DND-41 (cell line): Measurements from ENCODE around the gene PALM.

Experiments
- ATAC-seq: fragments of 200-7000 bp; cut with Tn5 transposase; 3 replicates; pipeline ENCODE4 v1.9.1; 2021; ENCODE audit warnings: low read depth; ENCODE audit not compliant: insufficient read depth
- DNase-seq: peaks from one replicate; pipeline ENCODE4 v3.0.0-alpha.2; 2020
- H2AFZ ChIP-seq: 2 replicates; pipeline ENCODE4 v1.6.0; 2012; ENCODE audit warnings: low read depth, low read length
- H3K27ac ChIP-seq: 2 replicates; pipeline ENCODE4 v1.5.1; 2012; ENCODE audit warnings: low read length, inconsistent platforms
- H3K27me3 ChIP-seq: fragments of 200-600 bp; sonication (generic); 2 replicates; pipeline ENCODE4 v1.6.0; 2012; ENCODE audit warnings: low read length, mild to moderate bottlenecking, inconsistent platforms; ENCODE audit not compliant: insufficient read depth, poor library complexity
- H3K36me3 ChIP-seq: 2 replicates; pipeline ENCODE4 v1.5.1; 2012; ENCODE audit warnings: low read length, inconsistent platforms; ENCODE audit not compliant: insufficient read depth
- H3K4me1 ChIP-seq: 2 replicates; pipeline ENCODE4 v1.5.1; 2012; ENCODE audit warnings: mild to moderate bottlenecking, low read length; ENCODE audit not compliant: insufficient read depth
- H3K4me2 ChIP-seq: 2 replicates; pipeline ENCODE4 v1.6.0; 2012; ENCODE audit warnings: mild to moderate bottlenecking, moderate library complexity, low read length, inconsistent platforms; ENCODE audit not compliant: insufficient read depth
- H3K4me3 ChIP-seq, 2 experiments: fragments of 200-600 bp in 1 of 2; shearing (Covaris generic) in 1 of 2; 2 replicates each; pipeline ENCODE4 v1.5.1; 2012 to 2016; ENCODE audit warnings: inconsistent platforms in 2 of 2, low read length in 2 of 2, mild to moderate bottlenecking in 2 of 2, low read depth in 1 of 2, moderate library complexity in 1 of 2
- H3K79me2 ChIP-seq: 2 replicates; pipeline ENCODE4 v1.6.0; 2012; ENCODE audit warnings: low read length, inconsistent platforms; ENCODE audit not compliant: insufficient read depth
- H3K9ac ChIP-seq: 2 replicates; pipeline ENCODE4 v1.6.0; 2012; ENCODE audit warnings: low read depth, mild to moderate bottlenecking, inconsistent platforms, low read length, moderate library complexity
- H3K9me3 ChIP-seq: 2 replicates; pipeline ENCODE4 v1.5.1; 2012; ENCODE audit warnings: low read length, moderate library complexity, mild to moderate bottlenecking, inconsistent platforms; ENCODE audit not compliant: insufficient read depth, severe bottlenecking
- H4K20me1 ChIP-seq: 2 replicates; pipeline ENCODE4 v1.6.0; 2012; ENCODE audit warnings: low read length; ENCODE audit not compliant: insufficient read depth
- EZH2 ChIP-seq: IDR thresholded peaks from 3 replicates; pipeline ENCODE4 v1.6.1; 2012; ENCODE audit warnings: borderline replicate concordance, low read depth, mild to moderate bottlenecking, moderate library complexity, low read length, inconsistent platforms; ENCODE audit not compliant: severe bottlenecking
- TF ChIP-seq, protein P1 (sequence below): IDR thresholded peaks from 2 replicates; pipeline ENCODE4 v1.5.1; 2012; ENCODE audit warnings: borderline replicate concordance, low read length, moderate library complexity, mild to moderate bottlenecking; ENCODE audit not compliant: poor library complexity, severe bottlenecking; ENCODE audit errors: extremely low read depth

PALM gene

DNA sequence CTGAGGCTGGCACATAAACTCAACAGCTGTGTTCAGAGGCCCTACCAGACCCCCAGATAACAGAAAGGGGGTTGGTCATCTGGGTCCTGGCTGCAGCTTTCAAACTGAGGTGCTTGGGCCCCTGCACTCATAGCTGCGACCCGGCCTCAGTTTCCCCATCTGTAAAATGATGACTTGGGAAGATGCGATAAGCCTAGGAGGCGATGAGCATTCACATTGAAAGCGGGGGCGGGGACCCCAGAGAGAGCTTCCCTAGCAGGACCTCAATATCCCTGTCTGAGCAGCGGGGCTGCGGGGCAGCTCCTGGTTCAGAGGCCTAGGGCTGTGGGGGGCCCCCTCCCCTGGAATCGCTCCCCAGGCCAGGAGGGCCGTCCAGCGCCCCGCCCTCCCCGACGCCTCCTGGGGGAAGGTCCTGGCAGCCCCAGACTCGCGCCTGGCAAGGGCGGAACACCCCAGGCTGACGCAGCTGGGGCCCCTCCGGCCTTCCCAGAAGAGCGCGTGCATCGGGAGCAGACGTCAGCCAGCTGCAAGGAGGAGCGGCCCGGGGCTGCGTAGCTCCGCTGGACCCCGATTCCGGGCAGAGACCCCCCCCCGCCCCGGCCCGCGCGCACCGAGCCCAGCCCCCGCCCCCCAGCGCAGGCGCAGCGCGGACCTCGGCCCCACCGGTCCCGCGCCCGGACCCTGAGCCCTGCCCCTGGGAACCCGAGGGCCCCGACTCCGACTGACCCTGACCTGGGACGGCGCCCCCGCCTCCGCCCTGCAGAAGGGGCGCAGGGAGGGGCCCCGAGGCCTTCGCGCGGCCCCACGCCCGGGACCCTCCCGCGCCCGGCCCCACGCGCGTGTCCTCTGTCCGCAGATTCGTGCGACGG, 29.1 kb upstream of the PALM start:
- Histone ChIP-seq H3K4me3 (peak overlapping the region; percentile 91 to 96; a peak in 3 of 4 replicates), H3K27ac (peak overlapping the region; percentile 90), H4K20me1 (peaks cover 18% of the 10 kb centered on the region), H3K4me1 (peaks cover 19% of the 10 kb centered on the region), H3K9me3 (no peaks in the 10 kb centered on the region), H3K9ac (peak overlapping the region; percentile 100), H2AFZ (peak overlapping the region; percentile 87), H3K36me3 (no peaks in the 10 kb centered on the region; the same call in 1 of the 2 replicates), H3K27me3 (no peaks in the 10 kb centered on the region), H3K4me2 (peak overlapping the region; percentile 92), H3K79me2 (peaks cover 9% of the 10 kb centered on the region)
- ATAC-seq (peak; percentile 28), DNase-seq (peak; percentile 61)
- TF ChIP-seq, protein P1, sequence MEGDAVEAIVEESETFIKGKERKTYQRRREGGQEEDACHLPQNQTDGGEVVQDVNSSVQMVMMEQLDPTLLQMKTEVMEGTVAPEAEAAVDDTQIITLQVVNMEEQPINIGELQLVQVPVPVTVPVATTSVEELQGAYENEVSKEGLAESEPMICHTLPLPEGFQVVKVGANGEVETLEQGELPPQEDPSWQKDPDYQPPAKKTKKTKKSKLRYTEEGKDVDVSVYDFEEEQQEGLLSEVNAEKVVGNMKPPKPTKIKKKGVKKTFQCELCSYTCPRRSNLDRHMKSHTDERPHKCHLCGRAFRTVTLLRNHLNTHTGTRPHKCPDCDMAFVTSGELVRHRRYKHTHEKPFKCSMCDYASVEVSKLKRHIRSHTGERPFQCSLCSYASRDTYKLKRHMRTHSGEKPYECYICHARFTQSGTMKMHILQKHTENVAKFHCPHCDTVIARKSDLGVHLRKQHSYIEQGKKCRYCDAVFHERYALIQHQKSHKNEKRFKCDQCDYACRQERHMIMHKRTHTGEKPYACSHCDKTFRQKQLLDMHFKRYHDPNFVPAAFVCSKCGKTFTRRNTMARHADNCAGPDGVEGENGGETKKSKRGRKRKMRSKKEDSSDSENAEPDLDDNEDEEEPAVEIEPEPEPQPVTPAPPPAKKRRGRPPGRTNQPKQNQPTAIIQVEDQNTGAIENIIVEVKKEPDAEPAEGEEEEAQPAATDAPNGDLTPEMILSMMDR = no peak
- TF ChIP-seq EZH2 = no peak

DNA sequence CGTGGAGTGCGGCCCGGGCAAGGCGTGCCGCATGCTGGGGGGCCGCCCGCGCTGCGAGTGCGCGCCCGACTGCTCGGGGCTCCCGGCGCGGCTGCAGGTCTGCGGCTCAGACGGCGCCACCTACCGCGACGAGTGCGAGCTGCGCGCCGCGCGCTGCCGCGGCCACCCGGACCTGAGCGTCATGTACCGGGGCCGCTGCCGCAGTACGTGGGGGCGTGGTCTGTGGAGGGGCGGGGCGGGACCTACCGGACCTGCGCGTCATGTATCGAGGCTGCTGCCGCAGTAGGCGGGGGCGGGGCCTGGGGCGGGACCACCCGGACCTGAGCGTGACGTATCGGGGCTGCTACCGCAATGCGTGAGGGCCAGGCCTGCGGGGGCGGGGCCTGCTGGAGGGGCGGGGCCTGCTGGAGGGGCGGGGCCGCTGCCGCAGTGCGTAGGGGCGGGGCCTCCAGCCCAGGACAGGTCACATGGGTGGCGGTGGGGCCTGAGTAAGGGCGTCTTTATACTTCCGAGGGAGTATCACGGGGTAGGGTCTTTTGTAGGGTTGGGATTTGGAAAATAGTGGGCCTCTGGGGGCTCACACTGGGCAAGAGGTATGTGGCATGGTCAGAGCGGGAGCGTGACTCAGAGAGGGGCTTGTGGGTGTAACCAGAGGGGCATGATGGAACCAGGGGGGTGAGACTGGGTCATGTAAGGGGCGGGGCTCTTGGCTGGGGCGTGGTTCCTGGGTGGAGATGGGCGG, 28.3 kb upstream of the PALM start:
- Histone ChIP-seq H3K27ac (peak overlapping the region; percentile 94), H3K4me3 (peak overlapping the region; percentile 91 to 96; a peak in 3 of 4 replicates), H3K36me3 (no peaks in the 10 kb centered on the region; the same call in 1 of the 2 replicates), H3K4me1 (peaks cover 19% of the 10 kb centered on the region), H2AFZ (peak overlapping the region; percentile 99), H3K9ac (peak overlapping the region; percentile 100), H3K9me3 (no peaks in the 10 kb centered on the region), H3K79me2 (peaks cover 9% of the 10 kb centered on the region), H4K20me1 (peaks cover 18% of the 10 kb centered on the region), H3K27me3 (no peaks in the 10 kb centered on the region), H3K4me2 (peak overlapping the region; percentile 92)
- ATAC-seq (peak; percentile 75), DNase-seq (peak; percentile 100)
- no peak for TF ChIP-seq EZH2
- TF ChIP-seq, protein P1 = peak; percentile 71

- no peak for TF ChIP-seq EZH2
- TF ChIP-seq, protein P1 = no peak
- Histone ChIP-seq H3K4me3 (peak overlapping the region in 1 of 2 experiments; percentile 70; a peak in 3 of 4 replicates), H4K20me1 (peaks cover 18% of the 10 kb centered on the region), H3K27me3 (no peaks in the 10 kb centered on the region), H3K79me2 (peaks cover 9% of the 10 kb centered on the region), H3K9ac (peak overlapping the region; percentile 54; the same call in 1 of the 2 replicates), H3K4me1 (peaks cover 19% of the 10 kb centered on the region), H2AFZ (peak overlapping the region; percentile 99), H3K27ac (peak overlapping the region; percentile 94), H3K36me3 (no peaks in the 10 kb centered on the region; the same call in 1 of the 2 replicates), H3K9me3 (no peaks in the 10 kb centered on the region), H3K4me2 (peak overlapping the region; percentile 92)
- DNase-seq (no peak), ATAC-seq (peak; percentile 71)
Measured at GRCh38 chr19:681029-682019, 27.4 kb upstream of the PALM start.
